ENCODE data around the gene MGARP.

MGARP gene

GRCh38 chr4:139319571-139319970 lies 39.5 kb upstream of the MGARP start:
- Histone ChIP-seq H3K79me2 (ENCODE audit: insufficient read depth, low read length) (peaks cover 99% of the 10 kb centered on the region), H3K4me2 (ENCODE audit: low read depth, low read length, poor library complexity, severe bottlenecking) (no peak overlapping the region), H2AFZ (ENCODE audit: low read depth, low read length, severe bottlenecking) (no peak overlapping the region), H3K36me3 (ENCODE audit: low read length) (peaks cover 7% of the 10 kb centered on the region), H3K9ac (ENCODE audit: low read length) (no peak overlapping the region), H4K20me1 (ENCODE audit: low read depth, low read length) (peaks cover 2% of the 10 kb centered on the region; the same call in 1 of the 2 replicates), H3K9me2 (replicated peaks; ENCODE audit: insufficient read depth, low read length) (no peaks in the 10 kb centered on the region), H3F3A (ENCODE audit: insufficient read depth) (no peaks in the 10 kb centered on the region), H3K4me3 (ENCODE audit: insufficient read depth, low read length, poor library complexity, severe bottlenecking) (no peak overlapping the region), H3K27me3 (ENCODE audit: low read length) (no peaks in the 10 kb centered on the region), H3K9me3 (ENCODE audit: insufficient read depth, low read length) (no peaks in the 10 kb centered on the region), H3K27ac (ENCODE audit: low read depth, low read length) (no peak overlapping the region)
- no peak for TF ChIP-seq EZH2phosphoT487 (conservative IDR thresholded peaks at IDR 0.05; ENCODE audit: low read length)
- TF ChIP-seq, protein P1, sequence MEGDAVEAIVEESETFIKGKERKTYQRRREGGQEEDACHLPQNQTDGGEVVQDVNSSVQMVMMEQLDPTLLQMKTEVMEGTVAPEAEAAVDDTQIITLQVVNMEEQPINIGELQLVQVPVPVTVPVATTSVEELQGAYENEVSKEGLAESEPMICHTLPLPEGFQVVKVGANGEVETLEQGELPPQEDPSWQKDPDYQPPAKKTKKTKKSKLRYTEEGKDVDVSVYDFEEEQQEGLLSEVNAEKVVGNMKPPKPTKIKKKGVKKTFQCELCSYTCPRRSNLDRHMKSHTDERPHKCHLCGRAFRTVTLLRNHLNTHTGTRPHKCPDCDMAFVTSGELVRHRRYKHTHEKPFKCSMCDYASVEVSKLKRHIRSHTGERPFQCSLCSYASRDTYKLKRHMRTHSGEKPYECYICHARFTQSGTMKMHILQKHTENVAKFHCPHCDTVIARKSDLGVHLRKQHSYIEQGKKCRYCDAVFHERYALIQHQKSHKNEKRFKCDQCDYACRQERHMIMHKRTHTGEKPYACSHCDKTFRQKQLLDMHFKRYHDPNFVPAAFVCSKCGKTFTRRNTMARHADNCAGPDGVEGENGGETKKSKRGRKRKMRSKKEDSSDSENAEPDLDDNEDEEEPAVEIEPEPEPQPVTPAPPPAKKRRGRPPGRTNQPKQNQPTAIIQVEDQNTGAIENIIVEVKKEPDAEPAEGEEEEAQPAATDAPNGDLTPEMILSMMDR (IDR thresholded peaks at IDR 0.05; ENCODE audit: insufficient read depth, low read length, poor library complexity, severe bottlenecking) = no peak

GRCh38 chr4:139317635-139318034 lies 37.6 kb upstream of the MGARP start:
- H3K79me2 ChIP-seq (ENCODE audit: insufficient read depth, low read length) = peaks cover 100% of the 10 kb centered on the region
- H3K36me3 ChIP-seq (ENCODE audit: low read length) = peaks cover 7% of the 10 kb centered on the region
- peaks cover 7% of the 10 kb centered on the region; the same call in 1 of the 2 replicates for H3F3A ChIP-seq (ENCODE audit: insufficient read depth)
- no peaks in the 10 kb centered on the region for H3K9me3 ChIP-seq (ENCODE audit: insufficient read depth, low read length)
- no peaks in the 10 kb centered on the region; the same call in 1 of the 2 replicates for H4K20me1 ChIP-seq (ENCODE audit: low read depth, low read length)
- TF ChIP-seq, protein P1 (IDR thresholded peaks at IDR 0.05; ENCODE audit: insufficient read depth, low read length, poor library complexity, severe bottlenecking) = no peak
- TF ChIP-seq EZH2phosphoT487 (conservative IDR thresholded peaks at IDR 0.05; ENCODE audit: low read length) = no peak
- no peaks in the 10 kb centered on the region for H3K27me3 ChIP-seq (ENCODE audit: low read length)
- H3K9ac ChIP-seq (ENCODE audit: low read length) = no peak overlapping the region
- H3K4me3 ChIP-seq (ENCODE audit: insufficient read depth, low read length, poor library complexity, severe bottlenecking) = no peak overlapping the region
- H3K27ac ChIP-seq (ENCODE audit: low read depth, low read length) = no peak overlapping the region
- H2AFZ ChIP-seq (ENCODE audit: low read depth, low read length, severe bottlenecking) = no peak overlapping the region
- no peak overlapping the region for H3K4me2 ChIP-seq (ENCODE audit: low read depth, low read length, poor library complexity, severe bottlenecking)
- no peaks in the 10 kb centered on the region for H3K9me2 ChIP-seq (replicated peaks; ENCODE audit: insufficient read depth, low read length)

- H3K9me2 ChIP-seq (replicated peaks; ENCODE audit: insufficient read depth, low read length) = no peaks in the 10 kb centered on the region
- H3K9ac ChIP-seq (ENCODE audit: low read length) = no peak overlapping the region
- TF ChIP-seq EZH2phosphoT487 (conservative IDR thresholded peaks at IDR 0.05; ENCODE audit: low read length) = no peak
- TF ChIP-seq, protein P1 (IDR thresholded peaks at IDR 0.05; ENCODE audit: insufficient read depth, low read length, poor library complexity, severe bottlenecking) = no peak
- H4K20me1 ChIP-seq (ENCODE audit: low read depth, low read length) = no peaks in the 10 kb centered on the region; the same call in 1 of the 2 replicates
- H3K27me3 ChIP-seq (ENCODE audit: low read length) = no peaks in the 10 kb centered on the region
- peaks cover 16% of the 10 kb centered on the region; the same call in 1 of the 2 replicates for H3F3A ChIP-seq (ENCODE audit: insufficient read depth)
- H3K36me3 ChIP-seq (ENCODE audit: low read length) = peaks cover 7% of the 10 kb centered on the region
- H2AFZ ChIP-seq (ENCODE audit: low read depth, low read length, severe bottlenecking) = no peak overlapping the region
- H3K27ac ChIP-seq (ENCODE audit: low read depth, low read length) = no peak overlapping the region
- H3K79me2 ChIP-seq (ENCODE audit: insufficient read depth, low read length) = peaks cover 100% of the 10 kb centered on the region
- no peaks in the 10 kb centered on the region for H3K9me3 ChIP-seq (ENCODE audit: insufficient read depth, low read length)
- H3K4me2 ChIP-seq (ENCODE audit: low read depth, low read length, poor library complexity, severe bottlenecking) = no peak overlapping the region
- no peak overlapping the region for H3K4me3 ChIP-seq (ENCODE audit: insufficient read depth, low read length, poor library complexity, severe bottlenecking)
Measured at GRCh38 chr4:139316733-139317132, 36.7 kb upstream of the MGARP start.

Measured in SU-DHL-6 (cell line).